ENCODE results near the gene XCL1.

GRCh38 chr1:168623003-168623828 lies 46.8 kb downstream of the XCL1 start:
- TF ChIP-seq CTCF (IDR thresholded peaks at IDR 0.05) (no peak), REST (IDR thresholded peaks at IDR 0.05; ENCODE audit: insufficient read depth in 1 of 2, low read depth in 2 of 2, low read length in 1 of 2) (no peak), TCF7L2 (IDR thresholded peaks at IDR 0.05; ENCODE audit: low read depth, low read length) (no peak)
